Measurements from ENCODE around the gene SMIM15.

DNA sequence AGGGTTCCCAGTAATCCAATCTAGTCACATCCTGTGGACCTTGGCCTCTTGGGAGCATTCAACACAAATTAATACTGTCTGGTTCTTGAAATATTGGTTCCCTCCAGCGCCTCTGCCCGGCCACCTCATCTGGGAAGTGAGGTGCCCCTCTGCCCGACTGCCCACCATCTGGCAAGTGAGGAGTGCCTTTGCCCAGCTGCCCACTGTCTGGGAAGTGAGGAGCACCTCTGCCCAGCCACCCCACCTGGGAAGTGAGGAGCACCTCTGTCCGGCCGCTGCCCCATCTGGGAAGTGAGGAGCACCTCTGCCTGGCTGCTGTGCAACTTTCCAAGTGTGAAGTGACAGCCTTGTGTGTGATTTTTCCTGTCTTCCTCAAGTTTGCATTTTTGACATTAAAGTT lies 42.7 kb upstream of the SMIM15 start:
- TF ChIP-seq, protein P1, sequence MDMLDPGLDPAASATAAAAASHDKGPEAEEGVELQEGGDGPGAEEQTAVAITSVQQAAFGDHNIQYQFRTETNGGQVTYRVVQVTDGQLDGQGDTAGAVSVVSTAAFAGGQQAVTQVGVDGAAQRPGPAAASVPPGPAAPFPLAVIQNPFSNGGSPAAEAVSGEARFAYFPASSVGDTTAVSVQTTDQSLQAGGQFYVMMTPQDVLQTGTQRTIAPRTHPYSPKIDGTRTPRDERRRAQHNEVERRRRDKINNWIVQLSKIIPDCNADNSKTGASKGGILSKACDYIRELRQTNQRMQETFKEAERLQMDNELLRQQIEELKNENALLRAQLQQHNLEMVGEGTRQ (IDR thresholded peaks at IDR 0.05; ENCODE audit: low read depth, low read length): no peak
- TF ChIP-seq SMC3 (IDR thresholded peaks at IDR 0.05; ENCODE audit: low read depth, low read length) (no peak), MXI1 (IDR thresholded peaks at IDR 0.05; ENCODE audit: borderline replicate concordance, low read depth, low read length) (no peak), RAD21 (IDR thresholded peaks at IDR 0.05; ENCODE audit: low read length) (no peak), POLR2A (IDR thresholded peaks at IDR 0.05; ENCODE audit: low read depth, low read length) (no peak), NFE2L2 (IDR thresholded peaks at IDR 0.05; ENCODE audit: low read depth, low read length) (no peak), RCOR1 (IDR thresholded peaks at IDR 0.05; ENCODE audit: insufficient replicate concordance, low read length) (no peak)
- TF ChIP-seq, protein P2, sequence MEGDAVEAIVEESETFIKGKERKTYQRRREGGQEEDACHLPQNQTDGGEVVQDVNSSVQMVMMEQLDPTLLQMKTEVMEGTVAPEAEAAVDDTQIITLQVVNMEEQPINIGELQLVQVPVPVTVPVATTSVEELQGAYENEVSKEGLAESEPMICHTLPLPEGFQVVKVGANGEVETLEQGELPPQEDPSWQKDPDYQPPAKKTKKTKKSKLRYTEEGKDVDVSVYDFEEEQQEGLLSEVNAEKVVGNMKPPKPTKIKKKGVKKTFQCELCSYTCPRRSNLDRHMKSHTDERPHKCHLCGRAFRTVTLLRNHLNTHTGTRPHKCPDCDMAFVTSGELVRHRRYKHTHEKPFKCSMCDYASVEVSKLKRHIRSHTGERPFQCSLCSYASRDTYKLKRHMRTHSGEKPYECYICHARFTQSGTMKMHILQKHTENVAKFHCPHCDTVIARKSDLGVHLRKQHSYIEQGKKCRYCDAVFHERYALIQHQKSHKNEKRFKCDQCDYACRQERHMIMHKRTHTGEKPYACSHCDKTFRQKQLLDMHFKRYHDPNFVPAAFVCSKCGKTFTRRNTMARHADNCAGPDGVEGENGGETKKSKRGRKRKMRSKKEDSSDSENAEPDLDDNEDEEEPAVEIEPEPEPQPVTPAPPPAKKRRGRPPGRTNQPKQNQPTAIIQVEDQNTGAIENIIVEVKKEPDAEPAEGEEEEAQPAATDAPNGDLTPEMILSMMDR (conservative IDR thresholded peaks at IDR 0.05; ENCODE audit: low read depth, low read length): no peak
